GM19023 (cell line): ENCODE measurements around the gene SBK1.

Experiments
- ATAC-seq: cut with Tn5 transposase; IDR thresholded peaks from one replicate; pipeline ENCODE4 v1.9.1; 2021; ENCODE audit warnings: mild to moderate bottlenecking, moderate library complexity; ENCODE audit not compliant: unreplicated experiment

Gene SBK1

GRCh38 chr16:28280881-28281836 is 11.2 kb upstream of the SBK1 start:
- no peak for ATAC-seq

- ATAC-seq, result no peak
Measured at GRCh38 chr16:28282045-28282444, 10.3 kb upstream of the SBK1 start.

GRCh38 chr16:28283173-28283572 is 9.2 kb upstream of the SBK1 start:
- ATAC-seq, result no peak

- no peak for ATAC-seq
Measured at GRCh38 chr16:28283798-28284577, 8.3 kb upstream of the SBK1 start.

- ATAC-seq, result no peak
Measured at GRCh38 chr16:28285649-28286048, 6.7 kb upstream of the SBK1 start.

- ATAC-seq, result no peak
Measured at GRCh38 chr16:28288114-28288513, 4.2 kb upstream of the SBK1 start.

- ATAC-seq, result no peak
Measured at GRCh38 chr16:28289048-28289447, 3.3 kb upstream of the SBK1 start.

GRCh38 chr16:28289939-28290858 is 2.1 kb upstream of the SBK1 start:
- ATAC-seq, result no peak

- ATAC-seq, result no peak
Measured at GRCh38 chr16:28290859-28291254, 1.5 kb upstream of the SBK1 start.

GRCh38 chr16:28292731-28293600 is 641 bp downstream of the SBK1 start:
- no peak for ATAC-seq

- no peak for ATAC-seq
Measured at GRCh38 chr16:28293601-28293960, 1.3 kb downstream of the SBK1 start.

GRCh38 chr16:28294201-28294600 is 1.9 kb downstream of the SBK1 start:
- ATAC-seq, result no peak

- ATAC-seq, result no peak
Measured at GRCh38 chr16:28295276-28295675, 3.0 kb downstream of the SBK1 start.

- ATAC-seq, result no peak
Measured at GRCh38 chr16:28297308-28297707, 5.0 kb downstream of the SBK1 start.

- no peak for ATAC-seq
Measured at GRCh38 chr16:28297784-28298510, 5.6 kb downstream of the SBK1 start.

- no peak for ATAC-seq
Measured at GRCh38 chr16:28298511-28298878, 6.2 kb downstream of the SBK1 start.

- ATAC-seq, result no peak
Measured at GRCh38 chr16:28300327-28300726, 8.0 kb downstream of the SBK1 start.

GRCh38 chr16:28301154-28301553 is 8.8 kb downstream of the SBK1 start:
- ATAC-seq, result no peak

GRCh38 chr16:28301620-28302019 is 9.3 kb downstream of the SBK1 start:
- no peak for ATAC-seq
